Urinary bladder (tissue), 4 donors: ENCODE results near the gene CFAP74. TPM values are rescaled to one million over a fixed set of nuclear protein-coding genes. Genes with fewer than 3 reads are reported as not detected.
A peak's percentile ranks its signal among the peaks of the same experiment; 100 is the strongest.

Source experiments
- DNase-seq: peaks from one replicate; pipeline ENCODE4 v3.0.0-alpha.2; 2015; ENCODE audit errors: extremely low spot score
- H3K27ac ChIP-seq: one replicate; pipeline ENCODE4 v1.5.1; 2013; ENCODE audit warnings: low read depth, mild to moderate bottlenecking, moderate library complexity
- H3K36me3 ChIP-seq: one replicate; pipeline ENCODE4 v1.6.1; 2013; ENCODE audit warnings: mild to moderate bottlenecking, moderate library complexity; ENCODE audit not compliant: insufficient read depth
- H3K4me1 ChIP-seq: one replicate; pipeline ENCODE4 v1.6.1; 2013; ENCODE audit warnings: mild to moderate bottlenecking, moderate library complexity; ENCODE audit not compliant: insufficient read depth
- H3K4me3 ChIP-seq: one replicate; pipeline ENCODE4 v1.5.1; 2013; ENCODE audit warnings: low read depth, low read length
- WGBS: extraction: QIAGEN DNeasy Blood & Tissue Kit; methylation state at CpG from one replicate; pipeline ENCODE4 v1.1.7; 2013; 5-methylcytosine and 5-hydroxymethylcytosine counted together
- polyA plus RNA-seq: library from polyadenylated mRNA; stranded (reverse); fragments of 200-250 nt; gene quantifications from one replicate; pipeline ENCODE4 v1.2.3, GENCODE V29; 2013
- total RNA-seq: library from RNA; depleted of rRNA; stranded (reverse); fragments of >200 nt; gene quantifications from one replicate; pipeline ENCODE4 v1.2.3, GENCODE V29; 2014
- donor health status: healthy with polysubstance abuse.
- donor health status: healthy.

Gene CFAP74
- 0.11 TPM for total RNA-seq
- 0.23 TPM for polyA plus RNA-seq

- no peaks in the 10 kb centered on the region for H3K36me3 ChIP-seq
- no peak within 1 kb of the TSS for H3K4me3 ChIP-seq
- no peak within 1 kb of the TSS for H3K27ac ChIP-seq
- 2% methylated on average over 49 of the region's 49 CpGs for WGBS
- H3K4me1 ChIP-seq = no peaks in the 10 kb centered on the region
- no peak for DNase-seq
These were observed at the start of gene CFAP74 for GRCh38 chr1:2003541-2004131. Gene CFAP74 (minus strand): TSS chr1:2003786. CDS start chr1:1990956, 12,830 bp downstream.

DNA sequence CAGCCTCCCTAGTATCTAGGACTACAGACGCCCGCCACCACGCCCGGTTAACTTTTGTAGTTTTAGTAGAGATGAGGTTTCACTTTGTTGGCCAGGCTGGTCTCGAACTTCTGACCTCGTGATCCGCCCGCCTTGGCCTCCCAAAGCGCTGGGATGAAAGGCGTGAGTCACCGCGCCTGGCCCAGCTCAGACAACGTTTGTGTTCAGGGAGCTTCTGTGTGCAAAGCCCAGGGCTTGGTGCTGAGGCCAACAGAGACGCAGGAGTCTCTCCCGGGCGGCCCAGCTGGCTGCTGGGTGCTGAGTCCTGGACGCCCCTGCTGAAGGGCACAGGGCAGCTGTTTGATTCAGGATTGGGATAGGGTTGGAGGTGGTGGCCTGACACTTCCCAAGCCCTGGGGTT lies 49.6 kb upstream of the CFAP74 start:
- 76% methylated on average over 17 of the region's 17 CpGs for WGBS
- Histone ChIP-seq H3K27ac (no peak overlapping the region), H3K4me1 (no peaks in the 10 kb centered on the region), H3K4me3 (no peak overlapping the region), H3K36me3 (no peaks in the 10 kb centered on the region)
- DNase-seq = no peak

- Histone ChIP-seq H3K27ac (no peak overlapping the region), H3K4me1 (no peaks in the 10 kb centered on the region), H3K36me3 (no peaks in the 10 kb centered on the region), H3K4me3 (no peak overlapping the region)
- WGBS = 90% methylated on average over 10 of the region's 10 CpGs
- no peak for DNase-seq
These were observed 49.2 kb upstream of the CFAP74 start for GRCh38 chr1:2052756-2053155.

GRCh38 chr1:2052054-2052679 lies 48.6 kb upstream of the CFAP74 start:
- no peak overlapping the region for H3K4me3 ChIP-seq
- H3K27ac ChIP-seq = no peak overlapping the region
- WGBS = 66% methylated on average over 16 of the region's 16 CpGs
- H3K4me1 ChIP-seq = no peaks in the 10 kb centered on the region
- H3K36me3 ChIP-seq = no peaks in the 10 kb centered on the region
- DNase-seq = no peak

DNA sequence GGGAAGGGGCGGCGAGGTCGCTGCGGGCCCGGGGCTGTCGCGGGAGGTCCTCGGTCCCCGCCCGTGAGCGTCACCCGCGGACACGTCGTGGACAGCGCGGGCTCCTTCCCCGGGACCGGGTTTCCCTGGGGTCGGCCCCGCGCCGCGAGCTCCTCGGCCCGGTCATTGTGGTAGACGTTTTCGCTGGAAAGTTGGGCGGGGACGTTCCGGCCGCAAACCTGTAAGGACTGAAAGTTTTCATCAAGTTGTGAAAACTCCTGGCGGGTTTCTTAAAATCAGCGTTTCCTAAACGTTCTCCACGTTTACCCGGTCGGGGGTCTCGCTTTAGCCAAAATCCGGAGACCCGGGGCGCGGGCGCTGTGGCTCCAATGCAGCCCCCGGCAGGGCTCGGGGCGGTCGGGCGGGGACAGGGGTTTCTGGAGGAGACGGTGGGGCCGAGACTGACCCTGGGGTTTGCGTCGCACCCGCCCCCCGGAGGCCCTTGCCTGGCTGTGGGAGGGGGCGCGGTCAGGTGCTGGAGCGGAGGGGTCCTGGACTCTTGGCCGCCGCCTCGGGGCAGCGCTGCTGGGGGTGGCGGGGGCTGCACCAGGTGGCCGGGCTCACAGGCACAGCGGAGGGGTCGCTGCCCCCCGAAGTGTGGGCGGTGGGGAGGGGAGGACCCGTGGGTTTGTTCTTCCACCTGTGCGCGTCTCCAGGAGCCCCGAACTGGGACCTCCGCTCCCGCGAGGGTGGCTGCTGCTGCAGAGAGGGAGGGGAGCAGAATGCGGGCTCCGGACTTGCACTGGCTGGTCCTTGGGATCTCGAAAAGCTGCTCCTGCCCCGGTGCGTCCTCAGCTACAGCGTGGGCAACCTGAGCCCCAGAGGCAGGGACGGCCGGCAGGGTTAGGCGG lies 47.5 kb upstream of the CFAP74 start:
- H3K4me1 ChIP-seq = no peaks in the 10 kb centered on the region
- no peaks in the 10 kb centered on the region for H3K36me3 ChIP-seq
- DNase-seq = no peak
- H3K4me3 ChIP-seq = peak overlapping the region; percentile 57
- WGBS = 8% methylated on average over 84 of the region's 84 CpGs
- H3K27ac ChIP-seq = no peak overlapping the region

DNA sequence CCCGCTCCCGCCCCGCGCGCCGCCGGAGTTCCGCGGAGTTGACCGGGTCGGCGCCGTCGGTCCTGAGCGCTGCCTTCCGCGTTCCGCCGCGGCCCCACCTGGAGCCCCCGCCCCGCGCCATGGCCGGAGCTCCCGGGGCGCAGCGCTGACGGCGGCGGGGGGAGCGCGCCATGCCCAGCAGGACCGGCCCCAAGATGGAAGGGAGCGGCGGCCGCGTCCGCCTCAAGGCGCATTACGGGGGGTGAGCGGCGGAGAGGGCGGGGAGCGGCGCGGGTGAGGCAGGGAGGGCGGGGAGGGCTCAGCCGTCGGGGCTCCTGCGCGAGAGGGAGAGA lies 46.8 kb upstream of the CFAP74 start:
- Histone ChIP-seq H3K4me1 (no peaks in the 10 kb centered on the region), H3K4me3 (peak overlapping the region; percentile 57), H3K27ac (no peak overlapping the region), H3K36me3 (no peaks in the 10 kb centered on the region)
- DNase-seq = no peak
- WGBS = under 1% methylated on average over 49 of the region's 51 CpGs

DNA sequence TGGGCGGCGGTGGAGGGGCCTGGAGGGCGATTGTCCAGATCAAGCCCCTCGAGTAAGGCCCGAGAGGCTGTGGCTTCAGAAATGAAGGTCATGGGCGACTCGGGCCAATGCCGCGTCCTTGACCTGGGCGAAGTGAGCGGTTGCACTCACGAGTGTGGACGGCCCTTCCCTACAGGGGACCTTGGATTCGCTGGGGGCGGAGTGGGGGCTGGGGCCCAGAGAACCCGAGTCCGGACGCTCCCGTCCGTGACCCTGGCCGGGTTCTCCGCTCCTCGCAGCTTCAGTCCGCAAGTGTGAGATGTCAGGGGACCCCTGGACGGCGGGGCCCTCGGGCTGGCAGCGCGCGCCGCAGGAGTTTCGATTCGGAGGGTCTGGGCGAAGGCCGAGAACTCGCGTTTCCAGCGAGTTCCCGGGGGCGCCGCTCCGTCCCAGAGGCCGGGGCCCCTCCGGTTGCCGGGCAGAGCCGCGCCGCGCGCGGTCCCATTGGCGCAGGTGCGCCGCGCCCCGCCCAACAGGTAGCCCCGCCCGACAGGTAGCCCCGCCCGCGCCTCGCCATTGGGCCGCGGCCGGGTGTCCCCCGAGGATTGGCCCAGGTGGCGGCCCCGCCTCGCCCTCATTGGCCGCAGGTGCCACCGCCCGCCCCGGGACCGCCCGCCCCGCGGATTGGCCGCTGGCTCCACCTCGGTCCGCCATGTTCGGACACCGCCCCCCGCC lies 46.3 kb upstream of the CFAP74 start, which contains the start of gene PRKCZ:
Gene PRKCZ, plus strand, starts transcription at position 694 of the 714 bp plus-strand sequence. CDS start 220 bp downstream, outside the sequence.
- H3K4me3 ChIP-seq = peak within 1 kb of the TSS; percentile 57
- 3% methylated on average over 82 of the region's 83 CpGs for WGBS
- no peak within 1 kb of the TSS for H3K27ac ChIP-seq
- H3K4me1 ChIP-seq = no peaks in the 10 kb centered on the region
- peak; percentile 26 for DNase-seq
- no peaks in the 10 kb centered on the region for H3K36me3 ChIP-seq

GRCh38 chr1:2049225-2049717 lies 45.7 kb upstream of the CFAP74 start:
- WGBS = 31% methylated on average over 14 of the region's 14 CpGs
- DNase-seq = no peak
- H3K36me3 ChIP-seq = no peaks in the 10 kb centered on the region
- peak overlapping the region; percentile 57 for H3K4me3 ChIP-seq
- no peak overlapping the region for H3K27ac ChIP-seq
- peaks cover 2% of the 10 kb centered on the region for H3K4me1 ChIP-seq

GRCh38 chr1:2047749-2048729 lies 44.5 kb upstream of the CFAP74 start:
- Histone ChIP-seq H3K36me3 (no peaks in the 10 kb centered on the region), H3K4me3 (no peak overlapping the region), H3K27ac (no peak overlapping the region), H3K4me1 (peaks cover 2% of the 10 kb centered on the region)
- WGBS = 71% methylated on average over 25 of the region's 25 CpGs
- DNase-seq = no peak

GRCh38 chr1:2046953-2047748 lies 43.6 kb upstream of the CFAP74 start:
- 55% methylated on average over 25 of the region's 25 CpGs for WGBS
- Histone ChIP-seq H3K27ac (no peak overlapping the region), H3K4me1 (peaks cover 2% of the 10 kb centered on the region), H3K36me3 (no peaks in the 10 kb centered on the region), H3K4me3 (no peak overlapping the region)
- no peak for DNase-seq

GRCh38 chr1:2046174-2046917 lies 42.8 kb upstream of the CFAP74 start:
- no peak for DNase-seq
- peaks cover 2% of the 10 kb centered on the region for H3K4me1 ChIP-seq
- H3K27ac ChIP-seq = no peak overlapping the region
- WGBS = 29% methylated on average over 20 of the region's 20 CpGs
- H3K4me3 ChIP-seq = no peak overlapping the region
- no peaks in the 10 kb centered on the region for H3K36me3 ChIP-seq
